Endothelial cell (in vitro differentiated cells): ENCODE measurements around the gene L3MBTL3. TPM values are rescaled to one million over a fixed set of nuclear protein-coding genes. Genes with fewer than 3 reads are reported as not detected.

ENCODE experiments used
- DNase-seq: peaks from one replicate; pipeline ENCODE4 v3.0.0; 2021; ENCODE audit warnings: low spot score
- H3K27ac Mint-ChIP-seq: one replicate; pipeline ENCODE4 v1.8.0; 2021; ENCODE audit warnings: mixed read lengths, inconsistent platforms; ENCODE audit not compliant: unreplicated experiment
- H3K27me3 Mint-ChIP-seq: one replicate; pipeline ENCODE4 v1.8.0; 2021; ENCODE audit warnings: mild to moderate bottlenecking, moderate library complexity, mixed read lengths, inconsistent platforms; ENCODE audit not compliant: unreplicated experiment
- H3K36me3 Mint-ChIP-seq: one replicate; pipeline ENCODE4 v1.8.0; 2021; ENCODE audit warnings: mild to moderate bottlenecking, low read depth, mixed read lengths, inconsistent platforms; ENCODE audit not compliant: unreplicated experiment
- H3K4me1 Mint-ChIP-seq: one replicate; pipeline ENCODE4 v1.8.0; 2021; ENCODE audit warnings: mild to moderate bottlenecking, mixed read lengths, inconsistent platforms; ENCODE audit not compliant: unreplicated experiment
- H3K4me3 Mint-ChIP-seq: one replicate; pipeline ENCODE4 v1.8.0; 2021; ENCODE audit warnings: mild to moderate bottlenecking, mixed read lengths, inconsistent platforms; ENCODE audit not compliant: unreplicated experiment
- H3K9me3 Mint-ChIP-seq: one replicate; pipeline ENCODE4 v1.8.0; 2021; ENCODE audit warnings: mixed read lengths, inconsistent platforms; ENCODE audit not compliant: unreplicated experiment
- CTCF ChIP-seq: fragments of 200-600 bp; sonication (generic); IDR thresholded peaks from one replicate; pipeline ENCODE4 v1.5.0; 2021; ENCODE audit warnings: antibody characterized with exemption; ENCODE audit not compliant: unreplicated experiment
- total RNA-seq: library from RNA; stranded (reverse); fragmentation: NEBNext Ultra II Directional; extraction: Animal tissue kit (Norgen Biotek cat#: 25700); gene quantifications from one replicate; pipeline ENCODE4 v1.2.1, GENCODE V29; 2021; ENCODE audit not compliant: unreplicated experiment

The L3MBTL3 gene
- total RNA-seq, 1 donor from 2014 or later = 47.9 TPM

GRCh38 chr6:130055271-130055670, 36.9 kb downstream of the L3MBTL3 start:
- Mint-ChIP-seq H3K9me3 (no peaks in the 10 kb centered on the region), H3K27ac (no peak overlapping the region), H3K4me1 (peaks cover 28% of the 10 kb centered on the region), H3K36me3 (peaks cover 52% of the 10 kb centered on the region), H3K27me3 (peaks cover 2% of the 10 kb centered on the region), H3K4me3 (no peak overlapping the region)
- DNase-seq = no peak
- TF ChIP-seq CTCF = no peak

GRCh38 chr6:130057495-130057894, 39.1 kb downstream of the L3MBTL3 start:
- Mint-ChIP-seq H3K27ac (peak overlapping the region; percentile 77), H3K36me3 (peaks cover 48% of the 10 kb centered on the region), H3K27me3 (peaks cover 2% of the 10 kb centered on the region), H3K4me3 (no peak overlapping the region), H3K4me1 (peaks cover 32% of the 10 kb centered on the region), H3K9me3 (no peaks in the 10 kb centered on the region)
- TF ChIP-seq CTCF = no peak
- DNase-seq = no peak

- no peak overlapping the region for H3K4me3 Mint-ChIP-seq
- no peak overlapping the region for H3K27ac Mint-ChIP-seq
- H3K27me3 Mint-ChIP-seq = peaks cover 1% of the 10 kb centered on the region
- no peaks in the 10 kb centered on the region for H3K9me3 Mint-ChIP-seq
- no peak for TF ChIP-seq CTCF
- DNase-seq = no peak
- H3K4me1 Mint-ChIP-seq = peaks cover 11% of the 10 kb centered on the region
- peaks cover 36% of the 10 kb centered on the region for H3K36me3 Mint-ChIP-seq
Measured at GRCh38 chr6:130063806-130064205, 45.4 kb downstream of the L3MBTL3 start.

- no peak for DNase-seq
- no peak overlapping the region for H3K27ac Mint-ChIP-seq
- no peak overlapping the region for H3K4me3 Mint-ChIP-seq
- H3K36me3 Mint-ChIP-seq = peaks cover 35% of the 10 kb centered on the region
- no peaks in the 10 kb centered on the region for H3K9me3 Mint-ChIP-seq
- no peak for TF ChIP-seq CTCF
- H3K27me3 Mint-ChIP-seq = peaks cover 1% of the 10 kb centered on the region
- peaks cover 11% of the 10 kb centered on the region for H3K4me1 Mint-ChIP-seq
Measured at GRCh38 chr6:130065609-130066156, 47.3 kb downstream of the L3MBTL3 start.

GRCh38 chr6:130069485-130069884, 51.1 kb downstream of the L3MBTL3 start:
- Mint-ChIP-seq H3K36me3 (peaks cover 14% of the 10 kb centered on the region), H3K27ac (no peak overlapping the region), H3K27me3 (peaks cover 1% of the 10 kb centered on the region), H3K9me3 (no peaks in the 10 kb centered on the region), H3K4me1 (peaks cover 2% of the 10 kb centered on the region), H3K4me3 (no peak overlapping the region)
- DNase-seq = no peak
- TF ChIP-seq CTCF = no peak
